Measurements from ENCODE around the gene TBC1D22A. TPM values are rescaled to one million over a fixed set of nuclear protein-coding genes. Genes with fewer than 3 reads are reported as not detected.

Gene TBC1D22A
- total and polyA plus RNA-seq, 10 of the 15 experiments (the other 5 are each of a cell fraction or from before 2014, with no cell fraction given) = 0.63 to 44.7 (median 27.4) TPM

GRCh38 chr22:46953968-46954765, 191.7 kb downstream of the TBC1D22A start (continued):
- TF ChIP-seq ZBTB11 (CRISPR knock-in tag; IDR thresholded peaks at IDR 0.05) (no peak), NR2F1 (conservative IDR thresholded peaks at IDR 0.05) (no peak), TCF3 (IDR thresholded peaks at IDR 0.05; ENCODE audit: borderline replicate concordance, insufficient read depth, low read depth, low read length) (no peak), FOXK2 (IDR thresholded peaks at IDR 0.05) (no peak)

- H3K27me3 ChIP-seq (replicated peaks in 1 of 2; ENCODE audit: control insufficient read depth in 2 of 2, insufficient read depth in 2 of 2, low read length in 1 of 2) = no peaks in the 10 kb centered on the region
- ChIA-PET RAD21 (ENCODE audit: unreplicated experiment) (no interaction called here), CTCF (no interaction called here), SMC1A (ENCODE audit: uncharacterized antibody, unreplicated experiment) (no interaction called here), POLR2A (no interaction called here)
- H3K79me2 ChIP-seq (ENCODE audit: control insufficient read depth, insufficient read depth, low read length) = no peaks in the 10 kb centered on the region
- H3K9me3 ChIP-seq (replicated peaks; ENCODE audit: control insufficient read depth, insufficient read depth, low read length) = no peaks in the 10 kb centered on the region
- H3K36me3 ChIP-seq (ENCODE audit: control insufficient read depth in 2 of 2, insufficient read depth in 2 of 2, low read length in 1 of 2) = peaks cover 4 to 21% of the 10 kb centered on the region in 2 experiments
- FAIRE-seq (no peak), DNase-seq (ENCODE audit: low read depth, low spot score) (no peak), ATAC-seq (no peak)
- TF ChIP-seq MYB (IDR thresholded peaks at IDR 0.05; ENCODE audit: borderline replicate concordance, low read depth, low read length) = no peak
- intact Hi-C loops (cut with micrococcal nuclease; ENCODE audit: unreplicated experiment) = no loop called here
- no peaks in the 10 kb centered on the region for H3K4me1 ChIP-seq (ENCODE audit: control insufficient read depth, insufficient read depth, low read length)
- BruUV-seq (replicated peaks) = no TSS peak
- no peak overlapping the region for H3K9ac ChIP-seq (ENCODE audit: control insufficient read depth, insufficient read depth, low read length)
- no peak overlapping the region for H3K4me3 ChIP-seq
- H2AFZ ChIP-seq (ENCODE audit: control insufficient read depth, low read depth, low read length) = no peak overlapping the region
- no peak overlapping the region for H3K27ac ChIP-seq (ENCODE audit: control insufficient read depth, insufficient read depth)
- whole genome bisulfite sequencing (ENCODE audit: insufficient coverage, insufficient replicate concordance, low lambda C conversion rate, missing lambda C conversion rate) = 97% methylated on average over 7 of the region's 7 CpGs
- H3K4me2 ChIP-seq (ENCODE audit: control insufficient read depth, insufficient read depth) = no peak overlapping the region
- peaks cover 3% of the 10 kb centered on the region; the same call in 1 of the 2 replicates for H4K20me1 ChIP-seq (ENCODE audit: control insufficient read depth, insufficient read depth)
- in situ Hi-C loops (cut with MboI) = no loop called here
Measured at GRCh38 chr22:46954781-46955180, 192.3 kb downstream of the TBC1D22A start.

Measured in GM12878 (cell line).